RWPE2 (cell line): ENCODE data around the gene MN1.
A peak's percentile ranks its signal among the peaks of the same experiment; 100 is the strongest.

ENCODE experiments used
- ATAC-seq: fragments of 200-7000 bp; cut with Tn5 transposase; 3 replicates; pipeline ENCODE4 v1.9.1; 2021; ENCODE audit warnings: low read depth
- DNase-seq: peaks from one replicate; pipeline ENCODE4 v3.0.0-alpha.2; 2020; ENCODE audit warnings: low spot score
- H3K27ac ChIP-seq: fragments of 450-650 bp; 2 replicates; pipeline ENCODE4 v1.5.1; 2017; ENCODE audit warnings: mild to moderate bottlenecking; ENCODE audit not compliant: poor library complexity, severe bottlenecking
- H3K27me3 ChIP-seq: fragments of 250-450 bp; sonication (Bioruptor Pico); 2 replicates; pipeline ENCODE4 v1.5.1; 2021; ENCODE audit warnings: mild to moderate bottlenecking, moderate library complexity; ENCODE audit not compliant: insufficient read depth, poor library complexity, severe bottlenecking
- H3K36me3 ChIP-seq: fragments of 250-450 bp; sonication (Bioruptor Pico); 2 replicates; pipeline ENCODE4 v1.5.1; 2020; ENCODE audit warnings: low read depth, mild to moderate bottlenecking, moderate library complexity
- H3K4me1 ChIP-seq: fragments of 250-450 bp; sonication (Bioruptor Pico); 2 replicates; pipeline ENCODE4 v1.5.1; 2021; ENCODE audit warnings: mild to moderate bottlenecking, moderate library complexity; ENCODE audit not compliant: insufficient read depth, poor library complexity, severe bottlenecking
- H3K4me3 ChIP-seq: fragments of 250-450 bp; sonication (Bioruptor Pico); 2 replicates; pipeline ENCODE4 v1.5.1; 2021; ENCODE audit warnings: mild to moderate bottlenecking, moderate library complexity; ENCODE audit not compliant: severe bottlenecking
- H3K9me3 ChIP-seq: fragments of 250-450 bp; sonication (Bioruptor Pico); 2 replicates; pipeline ENCODE4 v1.5.1; 2021; ENCODE audit warnings: mild to moderate bottlenecking, moderate library complexity; ENCODE audit not compliant: severe bottlenecking
- CTCF ChIP-seq: fragments of 450-650 bp; IDR thresholded peaks from one replicate; pipeline ENCODE4 v1.5.1; 2017; ENCODE audit warnings: mild to moderate bottlenecking, moderate library complexity; ENCODE audit not compliant: poor library complexity, severe bottlenecking

Gene MN1

DNA sequence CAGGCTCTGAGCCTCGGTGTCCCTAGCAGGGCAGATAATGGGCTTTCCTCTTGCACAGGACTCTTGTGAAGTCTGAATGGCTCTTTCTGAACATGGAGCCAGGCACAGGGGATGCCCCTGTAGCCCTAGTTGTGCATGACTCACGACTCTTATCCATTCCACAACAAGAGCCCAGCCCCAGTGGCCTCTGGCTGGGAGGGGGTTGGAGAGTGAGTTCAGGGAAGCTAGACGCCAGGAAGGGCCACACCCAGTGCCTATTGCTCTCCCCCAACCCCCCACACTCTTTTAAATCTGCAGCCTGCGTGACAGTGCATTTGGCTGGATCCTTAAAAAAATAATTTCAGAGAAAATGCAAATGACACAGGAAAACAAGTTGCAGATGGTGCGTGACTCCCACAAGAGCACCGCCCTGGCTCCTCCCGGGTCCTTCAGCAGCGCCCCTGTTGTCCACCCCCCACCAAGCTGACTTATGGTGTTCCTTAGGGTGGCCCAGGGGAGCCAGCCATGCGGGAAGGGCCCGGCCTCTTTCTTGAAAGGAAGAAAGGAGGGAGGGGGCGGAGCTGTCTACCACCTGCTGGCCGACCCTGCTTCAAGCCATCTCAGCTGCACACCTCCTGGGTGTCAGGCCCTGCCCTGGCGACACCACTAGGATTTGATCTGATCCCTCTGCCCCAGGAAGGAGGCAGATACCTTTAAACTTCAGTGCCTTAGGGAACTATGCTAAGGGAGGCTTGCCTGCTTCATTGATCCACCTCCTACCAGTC is 74.7 kb downstream of the MN1 start:
- DNase-seq, result no peak
- H3K4me1 ChIP-seq, result peaks cover 9% of the 10 kb centered on the region
- no peaks in the 10 kb centered on the region for H3K9me3 ChIP-seq
- H3K27ac ChIP-seq, result peak overlapping the region; percentile 30
- H3K36me3 ChIP-seq, result no peaks in the 10 kb centered on the region
- no peak for TF ChIP-seq CTCF
- ATAC-seq, result peak; percentile 86
- H3K4me3 ChIP-seq, result no peak overlapping the region
- no peaks in the 10 kb centered on the region for H3K27me3 ChIP-seq

DNA sequence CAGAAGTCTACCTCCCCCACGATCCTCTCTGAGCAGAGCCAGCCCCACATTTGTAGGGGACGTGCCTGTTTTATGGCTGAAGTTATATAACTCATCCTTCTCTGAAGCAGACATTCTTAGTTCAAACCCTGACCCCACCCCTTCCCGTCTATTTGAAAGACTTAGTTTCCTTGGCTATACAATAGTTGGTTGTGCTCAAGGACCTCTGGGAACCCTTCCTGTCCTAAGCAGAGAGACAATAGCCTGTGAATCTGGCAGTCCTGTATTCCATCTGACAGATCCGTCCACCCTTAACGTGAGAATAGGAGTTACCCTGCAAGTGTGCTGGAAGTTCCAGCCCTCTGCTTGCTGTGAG is 75.2 kb downstream of the MN1 start:
- Histone ChIP-seq H3K9me3 (no peaks in the 10 kb centered on the region), H3K27ac (peak overlapping the region; percentile 30), H3K36me3 (no peaks in the 10 kb centered on the region), H3K4me1 (peaks cover 9% of the 10 kb centered on the region), H3K27me3 (no peaks in the 10 kb centered on the region), H3K4me3 (no peak overlapping the region)
- ATAC-seq (no peak), DNase-seq (no peak)
- no peak for TF ChIP-seq CTCF

GRCh38 chr22:27725661-27726060 is 75.9 kb downstream of the MN1 start:
- DNase-seq (no peak), ATAC-seq (no peak)
- no peaks in the 10 kb centered on the region for H3K9me3 ChIP-seq
- no peak for TF ChIP-seq CTCF
- H3K4me3 ChIP-seq, result no peak overlapping the region
- no peaks in the 10 kb centered on the region for H3K27me3 ChIP-seq
- H3K36me3 ChIP-seq, result no peaks in the 10 kb centered on the region
- H3K4me1 ChIP-seq, result peaks cover 9% of the 10 kb centered on the region
- no peak overlapping the region for H3K27ac ChIP-seq

- Histone ChIP-seq H3K27ac (no peak overlapping the region), H3K9me3 (no peaks in the 10 kb centered on the region), H3K4me1 (peaks cover 12% of the 10 kb centered on the region), H3K36me3 (no peaks in the 10 kb centered on the region), H3K27me3 (no peaks in the 10 kb centered on the region), H3K4me3 (no peak overlapping the region)
- no peak for ATAC-seq
- no peak for DNase-seq
- no peak for TF ChIP-seq CTCF
Measured at GRCh38 chr22:27724709-27725108, 76.8 kb downstream of the MN1 start.

DNA sequence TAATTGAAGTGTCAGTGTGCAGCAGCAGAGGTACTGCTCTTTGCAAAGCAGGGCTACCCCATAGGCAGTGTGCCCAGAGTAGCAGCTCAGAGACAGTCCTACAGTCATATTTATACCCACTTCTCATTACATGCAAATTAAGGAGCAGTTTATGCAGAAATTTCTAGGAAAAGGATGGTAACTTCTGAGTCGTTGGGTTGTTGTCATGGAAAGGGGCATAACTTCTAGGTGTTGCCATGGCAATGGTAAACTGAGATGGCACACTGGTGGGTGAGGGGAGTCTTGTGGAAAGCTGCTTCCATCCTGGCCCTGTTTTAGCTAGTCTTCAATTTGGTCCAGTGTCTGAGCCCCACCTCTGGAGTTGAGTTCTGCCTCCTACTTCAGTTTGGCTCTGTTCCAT is 77.4 kb downstream of the MN1 start:
- no peaks in the 10 kb centered on the region for H3K27me3 ChIP-seq
- TF ChIP-seq CTCF, result no peak
- peaks cover 18% of the 10 kb centered on the region for H3K4me1 ChIP-seq
- ATAC-seq (no peak), DNase-seq (no peak)
- H3K4me3 ChIP-seq, result no peak overlapping the region
- no peaks in the 10 kb centered on the region for H3K36me3 ChIP-seq
- H3K9me3 ChIP-seq, result no peaks in the 10 kb centered on the region
- H3K27ac ChIP-seq, result no peak overlapping the region
